Measurements from ENCODE around the gene CD101.
"Not testable (repeated sequence)": the region's sequence is repeated elsewhere in the genome, so short reads cannot be mapped to it uniquely, and the experiment has no call there.

CD101 gene, protein sequence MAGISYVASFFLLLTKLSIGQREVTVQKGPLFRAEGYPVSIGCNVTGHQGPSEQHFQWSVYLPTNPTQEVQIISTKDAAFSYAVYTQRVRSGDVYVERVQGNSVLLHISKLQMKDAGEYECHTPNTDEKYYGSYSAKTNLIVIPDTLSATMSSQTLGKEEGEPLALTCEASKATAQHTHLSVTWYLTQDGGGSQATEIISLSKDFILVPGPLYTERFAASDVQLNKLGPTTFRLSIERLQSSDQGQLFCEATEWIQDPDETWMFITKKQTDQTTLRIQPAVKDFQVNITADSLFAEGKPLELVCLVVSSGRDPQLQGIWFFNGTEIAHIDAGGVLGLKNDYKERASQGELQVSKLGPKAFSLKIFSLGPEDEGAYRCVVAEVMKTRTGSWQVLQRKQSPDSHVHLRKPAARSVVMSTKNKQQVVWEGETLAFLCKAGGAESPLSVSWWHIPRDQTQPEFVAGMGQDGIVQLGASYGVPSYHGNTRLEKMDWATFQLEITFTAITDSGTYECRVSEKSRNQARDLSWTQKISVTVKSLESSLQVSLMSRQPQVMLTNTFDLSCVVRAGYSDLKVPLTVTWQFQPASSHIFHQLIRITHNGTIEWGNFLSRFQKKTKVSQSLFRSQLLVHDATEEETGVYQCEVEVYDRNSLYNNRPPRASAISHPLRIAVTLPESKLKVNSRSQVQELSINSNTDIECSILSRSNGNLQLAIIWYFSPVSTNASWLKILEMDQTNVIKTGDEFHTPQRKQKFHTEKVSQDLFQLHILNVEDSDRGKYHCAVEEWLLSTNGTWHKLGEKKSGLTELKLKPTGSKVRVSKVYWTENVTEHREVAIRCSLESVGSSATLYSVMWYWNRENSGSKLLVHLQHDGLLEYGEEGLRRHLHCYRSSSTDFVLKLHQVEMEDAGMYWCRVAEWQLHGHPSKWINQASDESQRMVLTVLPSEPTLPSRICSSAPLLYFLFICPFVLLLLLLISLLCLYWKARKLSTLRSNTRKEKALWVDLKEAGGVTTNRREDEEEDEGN

DNA sequence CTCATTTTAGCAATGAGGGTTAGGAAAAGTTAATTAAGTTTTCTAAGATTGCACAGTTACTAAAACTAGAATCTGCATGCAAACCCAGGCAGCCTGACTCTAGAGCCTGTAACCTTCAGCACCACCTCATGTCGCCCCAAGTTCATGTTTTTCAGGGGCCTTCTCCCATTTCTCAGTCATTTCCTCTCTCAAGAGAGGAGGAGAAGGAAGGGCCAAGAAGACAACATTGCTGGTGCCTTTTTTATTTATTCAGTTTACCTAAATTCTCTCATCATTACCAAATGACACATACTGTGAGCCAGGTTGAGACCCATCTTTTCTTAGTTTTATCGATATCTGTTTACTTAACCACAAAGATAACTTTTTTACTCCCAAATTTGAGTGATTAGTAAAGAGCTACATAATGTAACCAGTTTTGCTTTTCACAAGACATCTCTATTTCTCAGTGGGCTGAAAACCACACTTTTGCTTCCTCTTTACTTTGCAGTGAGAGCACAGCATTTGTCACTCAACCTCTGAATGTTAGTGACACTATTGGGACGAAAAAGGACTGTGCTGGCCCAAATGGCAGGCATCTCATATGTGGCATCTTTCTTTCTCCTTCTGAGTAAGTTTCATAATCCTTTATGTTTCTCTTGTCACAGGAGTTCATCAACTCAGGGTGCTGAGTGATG is at the start of gene CD101:
Gene CD101 (plus strand): TSS at position 507 of the 674 bp plus-strand sequence. CDS start 58 bp downstream, at position 565.
- no peak for DNase-seq

DNA sequence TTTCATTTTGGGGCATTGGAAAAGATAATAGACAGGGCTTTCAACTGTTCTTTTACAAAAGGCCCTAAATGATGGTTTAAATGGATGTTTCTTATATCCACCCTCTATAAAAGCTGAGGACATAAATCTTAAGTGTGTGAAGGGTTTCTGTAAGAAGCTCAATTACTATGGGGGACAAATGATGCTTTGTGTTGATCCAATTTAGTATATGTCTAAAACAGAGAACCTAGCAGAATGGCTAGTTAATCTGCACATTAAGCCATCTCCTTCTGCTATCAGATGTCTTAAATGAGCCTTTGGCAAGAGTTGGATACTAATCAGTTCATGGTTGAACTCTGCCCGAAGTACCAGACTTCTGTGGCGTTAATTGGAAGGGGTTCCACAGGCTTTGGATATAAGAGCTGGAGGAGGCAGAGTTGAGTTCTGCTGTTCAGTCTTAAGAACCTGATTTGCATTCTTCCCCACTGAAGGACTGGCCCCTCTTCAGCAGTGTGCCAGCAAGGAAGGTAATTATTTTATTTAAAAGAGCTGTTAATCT is 48.8 kb upstream of the CD101 start:
- no peak for DNase-seq

DNA sequence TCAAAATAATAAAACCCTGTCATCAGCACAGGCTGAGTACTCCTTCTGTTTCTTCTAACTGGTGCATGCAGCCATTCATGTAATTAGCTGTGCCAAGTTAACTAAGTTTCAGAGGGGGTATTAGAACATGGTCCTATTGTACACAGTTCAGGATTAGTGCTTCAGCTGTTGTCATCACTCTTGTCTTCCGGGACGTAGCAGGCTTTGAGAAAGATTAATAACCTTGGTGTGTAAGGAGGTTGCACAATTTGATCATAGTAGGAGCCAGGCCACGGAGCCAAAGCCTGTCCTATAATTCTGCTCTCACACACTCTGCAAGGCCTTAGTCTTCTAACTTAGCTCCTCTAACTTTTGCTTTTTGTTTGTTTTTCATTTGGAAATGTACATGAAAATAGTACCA is 47.1 kb upstream of the CD101 start:
- peak; percentile 31 for DNase-seq

DNA sequence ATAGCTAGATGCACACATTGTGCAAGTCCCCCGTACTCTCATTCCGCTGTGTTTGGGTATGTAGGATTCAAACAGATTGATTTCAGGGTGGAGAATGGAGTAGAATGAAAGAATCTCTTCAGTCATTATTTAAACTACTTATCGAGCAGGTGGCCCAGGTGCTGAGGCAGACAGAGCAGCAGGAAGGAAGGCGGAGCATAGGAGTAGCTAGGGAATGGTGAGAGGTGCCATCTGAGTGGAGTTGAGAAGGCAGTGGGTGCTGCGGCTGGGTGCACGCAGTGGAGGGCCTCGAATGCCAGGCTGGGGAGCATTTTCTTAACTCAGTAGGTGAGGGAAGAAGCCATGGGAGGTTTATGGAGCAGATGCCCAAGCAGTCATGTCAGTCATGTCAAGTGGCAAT is 45.2 kb upstream of the CD101 start:
- peak; percentile 89 for DNase-seq

DNA sequence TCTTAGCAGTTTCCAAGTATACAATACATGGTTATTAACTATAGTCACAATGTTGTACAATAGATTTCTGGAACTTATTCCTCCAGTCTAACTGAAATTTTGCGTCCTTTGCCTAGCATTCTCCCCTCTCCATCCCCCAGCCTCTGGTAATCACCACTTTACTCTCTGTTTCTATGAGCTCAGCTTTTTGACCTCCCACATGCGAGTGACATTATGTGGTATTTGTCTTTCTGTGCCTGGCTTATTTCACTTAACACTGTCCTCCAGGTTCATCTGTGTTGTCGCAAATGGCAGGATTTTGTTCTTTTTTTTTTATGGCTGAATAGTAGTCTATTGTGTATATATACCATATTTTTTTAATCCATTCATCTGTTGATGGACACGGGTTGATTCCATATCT is 43.9 kb upstream of the CD101 start:
- no peak for DNase-seq

DNA sequence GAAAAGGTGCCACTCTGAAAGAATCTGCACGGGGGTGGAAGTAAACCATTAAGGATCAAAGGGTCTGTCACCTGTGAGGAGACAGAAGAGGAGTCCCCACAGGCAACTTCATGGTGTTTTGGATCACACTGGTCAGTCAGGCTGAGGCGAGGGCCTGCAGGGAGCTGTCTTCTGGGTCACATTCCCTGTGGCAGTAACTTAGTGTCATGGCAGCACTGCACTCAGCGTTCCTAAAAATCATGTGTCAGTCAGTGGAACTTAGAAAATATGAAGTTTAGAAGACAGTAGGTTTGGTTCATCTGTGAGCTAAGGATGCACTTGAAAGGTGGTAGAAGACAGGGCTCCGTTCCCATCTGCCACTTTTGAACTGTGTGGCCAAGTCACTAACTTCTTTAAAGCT is 43.5 kb upstream of the CD101 start:
- no peak for DNase-seq

DNA sequence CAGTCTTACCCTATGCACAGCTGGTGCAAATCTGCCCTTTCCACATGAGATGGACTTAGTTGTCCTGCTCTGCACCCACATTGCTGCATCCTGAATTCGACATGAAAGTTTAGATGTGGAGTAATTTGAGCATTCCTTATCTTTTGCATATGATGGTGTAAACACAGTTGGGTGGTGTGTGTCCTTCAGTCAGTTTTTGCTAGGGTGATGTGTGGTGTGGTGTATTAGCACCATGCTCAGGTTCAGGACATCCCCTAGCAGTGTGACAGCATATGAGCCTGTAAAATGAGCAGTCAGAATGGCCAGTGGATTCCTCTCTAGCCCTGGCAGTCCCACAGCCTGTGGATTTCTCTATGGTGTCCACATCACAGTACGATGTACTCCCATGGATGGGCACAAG is 42.6 kb upstream of the CD101 start:
- no peak for DNase-seq

DNA sequence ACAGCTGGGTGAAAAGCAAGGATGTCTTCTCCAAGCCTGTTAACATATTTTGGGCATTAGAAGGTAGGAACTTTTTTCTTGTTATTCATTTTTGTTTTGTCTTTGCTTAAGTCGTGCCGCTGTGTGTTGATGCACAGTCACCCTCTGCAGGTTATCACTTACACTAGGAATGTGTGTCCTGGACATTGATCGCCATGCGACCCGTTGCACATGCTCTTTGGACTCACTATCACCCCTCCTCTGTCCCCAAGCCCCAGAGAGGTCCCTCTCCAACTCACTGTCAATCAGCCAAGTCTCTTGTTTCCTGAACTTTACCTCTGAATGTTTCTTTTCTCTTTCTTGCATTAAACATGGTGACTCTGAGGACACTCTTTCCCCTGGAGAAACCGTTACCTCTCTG is 40.0 kb upstream of the CD101 start:
- DNase-seq, result no peak

DNA sequence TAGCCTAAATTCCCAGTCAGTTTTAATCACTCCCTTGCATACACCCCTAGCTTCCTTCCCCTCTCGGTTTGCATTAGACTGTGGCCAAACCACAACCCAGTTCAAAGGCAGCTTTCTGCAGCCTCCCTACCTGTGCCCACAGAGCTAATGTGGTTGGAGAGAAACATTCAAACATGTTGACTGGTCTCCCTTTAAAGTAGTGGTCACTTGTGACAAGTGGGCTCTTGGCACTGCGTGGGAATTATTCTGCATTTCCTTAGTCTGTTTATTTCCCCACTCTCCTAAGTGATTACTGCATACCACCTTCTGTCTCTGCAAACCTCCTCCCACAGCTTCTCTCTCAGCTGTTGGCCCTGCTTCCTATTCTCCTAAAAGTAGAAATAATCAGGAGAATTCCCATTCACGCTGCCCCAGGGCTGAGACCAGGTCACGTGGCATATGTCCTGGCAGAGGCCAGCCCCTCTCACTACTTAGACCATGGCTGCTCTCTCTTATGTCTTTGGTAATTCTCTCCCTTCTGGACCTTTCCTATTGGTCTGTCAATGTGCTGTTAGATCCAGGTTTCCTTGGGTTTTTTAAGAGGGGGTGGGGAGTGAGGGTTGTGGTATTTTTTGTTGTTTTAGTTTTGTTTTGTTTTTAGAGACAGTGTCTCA is 38.4 kb upstream of the CD101 start:
- DNase-seq, result no peak

DNA sequence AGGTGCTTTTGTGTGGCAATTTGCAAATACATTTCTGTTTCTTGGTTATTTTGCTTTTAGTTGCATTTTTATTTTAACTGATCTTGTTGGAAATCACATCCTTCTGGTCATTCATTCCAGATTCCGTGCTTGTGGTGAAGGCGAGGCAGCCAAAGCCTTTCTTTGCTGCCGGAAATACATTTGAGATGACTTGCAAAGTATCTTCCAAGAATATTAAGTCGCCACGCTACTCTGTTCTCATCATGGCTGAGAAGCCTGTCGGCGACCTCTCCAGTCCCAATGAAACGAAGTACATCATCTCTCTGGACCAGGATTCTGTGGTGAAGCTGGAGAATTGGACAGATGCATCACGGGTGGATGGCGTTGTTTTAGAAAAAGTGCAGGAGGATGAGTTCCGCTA is 34.8 kb upstream of the CD101 start:
- DNase-seq, result no peak

DNA sequence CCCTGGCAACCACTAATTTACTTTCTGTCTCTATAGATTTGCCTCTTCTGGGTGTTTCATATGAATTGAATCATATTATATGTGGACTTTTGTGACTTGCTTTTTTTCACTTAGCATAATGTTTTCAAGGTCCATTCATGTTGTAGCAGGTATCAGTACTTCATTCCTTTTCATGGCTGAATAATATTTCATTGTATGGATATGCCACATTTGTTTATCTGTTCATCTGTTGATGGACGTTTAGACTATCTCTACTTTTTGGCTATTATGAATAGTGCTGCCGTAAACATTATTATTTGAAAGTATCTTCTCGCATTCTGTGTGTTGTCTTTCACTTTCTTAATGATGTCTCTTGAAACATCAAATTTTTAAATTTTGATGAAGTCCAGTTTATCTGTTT is 32.8 kb upstream of the CD101 start:
- no peak for DNase-seq

DNA sequence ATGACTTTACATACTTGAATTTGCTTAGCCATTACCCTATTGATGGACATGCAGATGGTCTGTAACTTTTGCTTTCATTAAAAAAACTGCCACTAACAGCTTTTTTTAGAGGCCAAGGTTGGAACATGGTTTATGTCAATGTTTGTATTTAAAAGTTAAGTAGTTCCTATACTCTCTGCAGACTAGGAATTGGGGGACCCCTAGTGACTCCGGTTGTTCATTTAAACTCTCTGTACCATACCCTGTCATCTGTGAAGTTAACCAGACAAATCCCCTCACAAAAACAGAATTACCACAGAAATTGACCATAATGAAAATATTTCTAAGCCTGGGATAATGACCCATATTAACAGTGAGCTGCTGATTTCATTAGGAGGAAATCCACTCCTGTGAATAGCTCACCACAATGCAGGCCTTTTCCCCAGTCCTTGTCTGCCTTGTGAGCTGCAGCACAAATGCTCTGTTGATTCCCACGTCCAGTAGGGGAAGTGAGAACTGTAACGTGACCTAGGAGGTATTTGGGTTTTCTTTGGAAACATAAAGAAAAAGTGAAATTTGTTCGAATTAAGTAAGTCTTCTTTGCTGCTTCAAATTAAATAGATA is 30.2 kb upstream of the CD101 start:
- no peak for DNase-seq

DNA sequence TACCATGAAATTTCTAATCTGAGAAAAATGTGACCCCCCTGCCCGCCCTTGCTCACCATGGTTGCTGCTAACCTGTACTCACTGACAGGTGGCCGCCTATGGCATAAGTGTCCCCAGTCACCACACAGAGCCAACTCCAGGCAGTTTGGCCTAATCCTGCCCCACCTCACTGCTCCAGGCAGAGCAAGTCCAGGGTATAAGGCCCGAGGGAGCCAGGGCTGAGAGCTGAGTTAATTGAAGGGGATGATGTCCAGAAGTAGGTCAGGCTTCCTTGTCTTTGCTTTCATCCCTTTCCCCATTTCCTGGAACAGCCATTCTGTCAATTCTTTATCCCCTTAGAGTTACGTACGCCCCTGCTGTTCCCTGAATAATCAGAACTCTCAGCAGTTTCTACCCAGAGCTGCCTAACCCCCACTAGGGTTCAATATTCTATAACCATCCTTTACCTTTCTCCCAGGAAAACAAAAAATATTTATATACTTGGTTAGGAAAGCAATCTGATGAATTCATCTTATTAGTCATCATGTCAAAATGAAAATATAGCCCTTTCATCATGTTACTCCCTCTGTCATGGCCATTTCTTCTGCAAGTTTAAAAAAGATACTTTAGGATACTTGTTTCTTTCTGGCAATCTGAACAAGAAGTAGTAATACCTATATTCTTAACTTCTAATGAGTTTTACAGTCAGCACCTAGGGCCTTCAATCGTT is 29.4 kb upstream of the CD101 start:
- DNase-seq, result no peak

DNA sequence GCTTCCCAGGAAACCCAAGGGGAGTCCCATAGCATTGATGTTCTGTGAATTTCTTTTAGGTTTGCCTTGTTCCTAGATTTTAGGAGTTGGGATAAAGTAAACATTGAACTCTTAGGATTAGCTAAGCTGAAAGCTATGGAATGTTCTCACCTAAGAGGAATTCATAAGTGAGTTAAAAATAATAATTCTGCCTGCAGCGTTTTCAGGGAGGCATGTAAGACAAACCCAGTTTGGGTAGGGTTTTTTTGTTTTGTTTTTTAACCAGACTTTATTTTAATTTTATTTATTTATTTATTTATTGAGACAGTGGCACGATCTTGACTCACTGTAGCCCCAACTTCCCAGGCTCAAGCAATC is 28.9 kb upstream of the CD101 start:
- no peak for DNase-seq

DNA sequence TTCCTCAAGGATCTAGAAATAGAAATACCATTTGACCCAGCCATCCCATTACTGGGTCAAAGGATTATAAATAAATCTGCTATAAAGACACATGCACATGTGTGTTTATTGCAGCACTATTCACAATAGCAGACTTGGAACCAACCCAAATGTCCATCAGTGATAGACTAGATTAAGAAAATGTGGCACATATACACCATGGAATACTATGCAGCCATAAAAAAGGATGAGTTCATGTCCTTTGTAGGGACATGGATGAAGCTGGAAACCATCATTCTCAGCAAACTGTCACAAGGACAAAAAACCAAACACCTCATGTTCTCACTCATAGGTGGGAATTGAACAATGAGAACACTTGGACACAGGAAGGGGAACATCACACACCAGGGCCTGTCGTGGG is 21.3 kb upstream of the CD101 start:
- DNase-seq, result not testable (repeated sequence)

DNA sequence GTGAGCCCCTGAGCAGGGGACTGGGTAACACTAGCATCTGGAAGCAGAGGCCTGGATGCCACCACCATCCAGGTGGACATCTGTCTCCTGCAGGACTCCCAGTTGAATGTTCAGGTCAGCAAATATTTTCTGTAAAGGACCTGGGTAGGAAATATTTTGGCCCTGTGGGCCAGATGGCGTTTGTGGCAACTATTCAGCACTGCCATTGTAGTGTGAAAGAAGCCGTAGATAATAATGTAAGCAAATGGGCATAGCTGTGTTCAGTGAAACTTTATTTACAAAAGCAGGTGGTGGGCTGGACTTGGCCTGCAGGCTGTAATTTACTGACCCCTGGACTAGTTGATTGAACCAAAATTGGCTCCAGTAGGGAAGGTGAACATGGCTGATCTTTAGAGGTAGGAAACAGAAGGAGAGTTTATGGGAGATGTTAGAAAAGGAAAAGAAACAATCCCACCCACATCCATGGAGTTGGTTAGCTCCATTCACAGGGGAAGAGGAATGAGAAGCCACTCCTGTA is 20.0 kb upstream of the CD101 start:
- DNase-seq, result no peak

DNA sequence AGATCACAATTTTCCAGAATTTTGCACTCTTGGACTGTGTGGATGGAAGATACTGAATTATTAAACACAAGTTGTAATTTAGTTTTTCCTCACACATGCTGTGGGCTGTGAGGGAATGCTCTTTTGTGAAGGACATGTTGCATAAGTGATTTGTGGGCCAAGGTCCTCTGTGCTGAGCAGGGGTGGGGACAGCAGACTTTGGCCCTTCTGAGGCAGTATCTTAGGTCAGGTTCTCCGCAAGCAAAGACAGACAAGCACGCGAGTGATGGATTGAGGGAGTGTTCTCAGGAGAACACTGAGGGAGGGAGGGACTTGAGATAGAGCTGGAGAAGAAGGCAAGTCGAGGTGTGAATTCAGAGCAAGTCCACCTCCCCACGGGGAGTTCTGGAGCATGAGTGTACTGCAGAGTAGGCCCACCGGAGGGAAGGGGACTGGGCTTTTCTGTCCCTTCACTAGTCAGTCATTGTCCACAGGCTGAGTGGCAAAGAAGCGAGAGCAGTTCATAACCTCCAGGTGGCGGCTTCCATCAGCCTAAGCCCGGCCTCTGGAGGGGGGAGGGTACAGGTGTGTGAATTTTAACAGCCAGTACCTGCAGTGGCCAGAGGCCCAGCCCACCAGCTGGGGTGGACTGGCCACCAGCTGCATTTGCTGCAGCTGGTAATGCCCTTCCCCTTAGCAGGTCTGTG is 19.1 kb upstream of the CD101 start:
- no peak for DNase-seq

DNA sequence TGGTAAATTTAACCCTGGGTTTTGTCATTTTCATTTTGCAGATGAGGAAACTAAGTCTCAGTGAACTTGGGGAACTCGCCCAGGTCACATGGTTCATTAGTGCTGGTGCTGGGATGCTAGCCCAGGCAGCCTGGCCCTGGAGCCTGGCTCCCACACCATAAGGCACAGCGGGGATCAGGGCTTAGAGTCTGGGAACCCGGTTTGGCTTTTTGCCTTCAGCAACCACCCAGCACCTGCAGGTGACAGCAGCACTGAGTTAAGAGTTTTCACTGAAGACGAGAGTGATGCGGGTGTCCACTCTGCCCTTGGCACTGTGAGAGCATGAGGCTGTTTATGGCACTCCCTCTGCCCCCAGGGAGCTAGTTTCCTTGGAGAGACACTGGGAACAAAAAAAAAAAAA is 18.4 kb upstream of the CD101 start:
- DNase-seq, result no peak

DNA sequence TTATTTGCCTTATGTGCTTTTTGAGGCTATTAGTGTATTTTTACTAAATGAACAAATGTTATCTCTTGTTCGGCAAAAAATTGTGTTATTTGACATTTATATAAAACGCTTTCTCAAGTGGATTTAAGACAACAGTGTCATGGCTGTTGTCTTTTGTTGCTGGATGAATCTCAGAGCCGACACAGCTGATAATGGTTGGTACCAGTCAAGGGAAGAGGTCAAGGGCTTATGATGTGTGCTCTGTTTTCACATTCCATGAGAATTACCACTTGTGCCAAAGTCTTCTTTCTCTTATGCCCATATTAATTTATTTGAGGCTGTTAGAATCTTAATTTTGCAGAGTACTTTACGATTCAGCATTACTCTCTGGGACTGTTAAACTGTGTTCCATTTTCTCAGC is 17.9 kb upstream of the CD101 start:
- no peak for DNase-seq

DNA sequence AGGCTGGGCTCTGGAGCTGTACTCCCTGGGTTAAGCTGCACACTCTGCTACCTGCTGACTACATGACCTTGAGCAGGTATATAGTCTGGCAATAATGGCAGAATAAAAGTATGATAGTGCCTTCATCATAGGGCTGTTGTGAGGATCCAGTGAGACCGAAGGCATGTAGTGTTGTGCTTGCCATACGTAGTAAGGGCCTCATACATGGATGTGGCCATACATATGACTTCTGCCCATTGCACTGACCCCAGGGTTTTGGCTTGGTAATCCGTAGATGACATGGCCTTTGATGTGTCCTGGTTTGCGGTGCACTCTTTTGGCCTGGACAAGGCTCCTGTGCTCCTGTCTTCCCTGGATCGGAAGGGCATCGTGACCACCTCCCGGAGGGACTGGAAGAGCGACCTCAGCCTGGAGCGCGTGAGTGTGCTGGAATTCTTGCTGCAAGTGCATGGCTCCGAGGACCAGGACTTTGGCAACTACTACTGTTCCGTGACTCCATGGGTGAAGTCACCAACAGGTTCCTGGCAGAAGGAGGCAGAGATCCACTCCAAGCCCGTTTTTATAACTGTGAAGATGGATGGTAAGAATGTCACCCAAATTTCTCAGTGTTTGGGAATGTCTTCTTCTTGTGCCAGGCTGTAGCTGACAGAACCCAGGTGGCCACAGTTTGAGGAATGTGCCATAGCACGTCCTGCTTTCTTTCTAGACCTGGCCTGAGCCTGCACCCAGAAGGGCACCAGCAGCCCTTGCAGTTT is 17.0 kb upstream of the CD101 start:
- DNase-seq, result no peak

Measured in NCI-H2029 treated with DMSO at 0.1 percent for 48 hours (cell line).